ENCODE measurements around the gene SH3RF3.

SH3RF3 gene

GRCh38 chr2:109243526-109244303 is 114.7 kb downstream of the SH3RF3 start:
- no peak for DNase-seq (ENCODE audit: low read depth)

GRCh38 chr2:109244304-109244582 is 115.2 kb downstream of the SH3RF3 start:
- no peak for DNase-seq (ENCODE audit: low read depth)

GRCh38 chr2:109244750-109245382 is 115.9 kb downstream of the SH3RF3 start:
- no peak for DNase-seq (ENCODE audit: low read depth)

GRCh38 chr2:109246176-109246575 is 117.2 kb downstream of the SH3RF3 start:
- DNase-seq (ENCODE audit: low read depth): no peak

- DNase-seq (ENCODE audit: low read depth): no peak
Observed at GRCh38 chr2:109246616-109247015, 117.6 kb downstream of the SH3RF3 start.

- no peak for DNase-seq (ENCODE audit: low read depth)
Observed at GRCh38 chr2:109247340-109247739, 118.3 kb downstream of the SH3RF3 start.

- no peak for DNase-seq (ENCODE audit: low read depth)
Observed at GRCh38 chr2:109247812-109248211, 118.8 kb downstream of the SH3RF3 start.

GRCh38 chr2:109248590-109248989 is 119.6 kb downstream of the SH3RF3 start:
- no peak for DNase-seq (ENCODE audit: low read depth)

GRCh38 chr2:109253217-109253616 is 124.2 kb downstream of the SH3RF3 start:
- DNase-seq (ENCODE audit: low read depth): no peak

- no peak for DNase-seq (ENCODE audit: low read depth)
Observed at GRCh38 chr2:109254174-109254904, 125.3 kb downstream of the SH3RF3 start.

GRCh38 chr2:109255654-109256053 is 126.6 kb downstream of the SH3RF3 start:
- DNase-seq (ENCODE audit: low read depth): no peak

- no peak for DNase-seq (ENCODE audit: low read depth)
Observed at GRCh38 chr2:109256111-109256510, 127.1 kb downstream of the SH3RF3 start.

GRCh38 chr2:109256921-109257320 is 127.9 kb downstream of the SH3RF3 start:
- no peak for DNase-seq (ENCODE audit: low read depth)

GRCh38 chr2:109257653-109258052 is 128.6 kb downstream of the SH3RF3 start:
- no peak for DNase-seq (ENCODE audit: low read depth)

GRCh38 chr2:109258376-109258775 is 129.4 kb downstream of the SH3RF3 start:
- no peak for DNase-seq (ENCODE audit: low read depth)

GRCh38 chr2:109258905-109259540 is 130.0 kb downstream of the SH3RF3 start:
- no peak for DNase-seq (ENCODE audit: low read depth)

GRCh38 chr2:109259671-109260070 is 130.7 kb downstream of the SH3RF3 start:
- no peak for DNase-seq (ENCODE audit: low read depth)

- no peak for DNase-seq (ENCODE audit: low read depth)
Observed at GRCh38 chr2:109260116-109260855, 131.3 kb downstream of the SH3RF3 start.

GRCh38 chr2:109260886-109261700 is 132.1 kb downstream of the SH3RF3 start:
- no peak for DNase-seq (ENCODE audit: low read depth)

GRCh38 chr2:109261906-109262631 is 133.1 kb downstream of the SH3RF3 start:
- no peak for DNase-seq (ENCODE audit: low read depth)

All from activated T-cell treated with anti-CD3 and anti-CD28 coated beads for 24 hours (primary cell).